ENCODE data around the gene LANCL3. TPM values are rescaled to one million over a fixed set of nuclear protein-coding genes. Genes with fewer than 3 reads are reported as not detected.
A peak's percentile ranks its signal among the peaks of the same experiment; 100 is the strongest.
"Not testable (repeated sequence)": the region's sequence is repeated elsewhere in the genome, so short reads cannot be mapped to it uniquely, and the experiment has no call there.

Gene LANCL3
- 0.02 and 0.28 TPM in 2 replicates for total RNA-seq (ENCODE audit: low replicate concordance)

- H3K4me1 ChIP-seq; H3K27ac ChIP-seq; H3K9me3 ChIP-seq (ENCODE audit: low read depth); H3K9me3 Mint-ChIP-seq; H3K79me2 ChIP-seq (ENCODE audit: low read depth); H3K27me3 Mint-ChIP-seq (ENCODE audit: insufficient read depth, low read depth); H3K27ac Mint-ChIP-seq; H3K36me3 Mint-ChIP-seq; H3K4me1 Mint-ChIP-seq; H3F3A ChIP-seq (ENCODE audit: low read depth); H4K20me1 ChIP-seq (ENCODE audit: low read depth); H3K36me3 ChIP-seq; H3K9ac ChIP-seq: not testable (repeated sequence)
- Histone ChIP-seq H2AFZ (replicated peaks) (peak within 1 kb of the TSS; percentile 92), H3K4me3 (peak within 1 kb of the TSS; percentile 37), H3K27me3 (peaks cover 24% of the 10 kb centered on the region), H3K4me2 (peak within 1 kb of the TSS; percentile 70)
- DNase-seq (ENCODE audit: low spot score), result peak; percentile 5
- peak within 1 kb of the TSS; percentile 81 for H3K4me3 Mint-ChIP-seq
- TF ChIP-seq EZH2 (IDR thresholded peaks at IDR 0.05), result peak; percentile 61
Observed at GRCh38 chrX:37571426-37572107, at the start of gene LANCL3. TSS of gene LANCL3 (plus strand) at chrX:37571661. CDS start at chrX:37571871, 210 bp downstream.

GRCh38 chrX:37523673-37524072, 47.8 kb upstream of the LANCL3 start:
- not testable (repeated sequence) for H3K27ac ChIP-seq; H3K27me3 ChIP-seq; H3K4me1 Mint-ChIP-seq; H3K9ac ChIP-seq; H3K36me3 ChIP-seq; H3K27me3 Mint-ChIP-seq (ENCODE audit: insufficient read depth, low read depth); H4K20me1 ChIP-seq (ENCODE audit: low read depth); H3K9me3 Mint-ChIP-seq; H3K79me2 ChIP-seq (ENCODE audit: low read depth); H3F3A ChIP-seq (ENCODE audit: low read depth); H3K4me3 Mint-ChIP-seq; DNase-seq (ENCODE audit: low spot score); H3K4me1 ChIP-seq; H3K27ac Mint-ChIP-seq; H3K36me3 Mint-ChIP-seq; H3K4me2 ChIP-seq; H3K4me3 ChIP-seq; H2AFZ ChIP-seq (replicated peaks); H3K9me3 ChIP-seq (ENCODE audit: low read depth)

- no peak for TF ChIP-seq EZH2 (IDR thresholded peaks at IDR 0.05)
- TF ChIP-seq CTCF (IDR thresholded peaks at IDR 0.05), result no peak
- TF ChIP-seq EZH2phosphoT487 (IDR thresholded peaks at IDR 0.05), result no peak
- no peak for DNase-seq (ENCODE audit: low spot score)
Observed at GRCh38 chrX:37541991-37542390, 29.5 kb upstream of the LANCL3 start.

GRCh38 chrX:37542791-37543190, 28.7 kb upstream of the LANCL3 start:
- Histone ChIP-seq H3K27ac (no peak overlapping the region), H3F3A (ENCODE audit: low read depth) (no peaks in the 10 kb centered on the region), H2AFZ (replicated peaks) (no peak overlapping the region), H3K36me3 (no peaks in the 10 kb centered on the region), H4K20me1 (ENCODE audit: low read depth) (no peaks in the 10 kb centered on the region), H3K9ac (no peak overlapping the region), H3K27me3 (no peaks in the 10 kb centered on the region), H3K4me3 (no peak overlapping the region), H3K4me1 (no peaks in the 10 kb centered on the region), H3K4me2 (no peak overlapping the region), H3K9me3 (ENCODE audit: low read depth) (no peaks in the 10 kb centered on the region), H3K79me2 (ENCODE audit: low read depth) (no peaks in the 10 kb centered on the region)
- H3K4me3 Mint-ChIP-seq, result no peak overlapping the region
- H3K9me3 Mint-ChIP-seq, result peaks cover 3% of the 10 kb centered on the region
- H3K27ac Mint-ChIP-seq, result no peak overlapping the region
- H3K4me1 Mint-ChIP-seq, result no peaks in the 10 kb centered on the region
- DNase-seq (ENCODE audit: low spot score), result no peak
- no peaks in the 10 kb centered on the region for H3K36me3 Mint-ChIP-seq
- TF ChIP-seq EZH2 (IDR thresholded peaks at IDR 0.05) (no peak), CTCF (IDR thresholded peaks at IDR 0.05) (no peak), EZH2phosphoT487 (IDR thresholded peaks at IDR 0.05) (no peak)
- H3K27me3 Mint-ChIP-seq (ENCODE audit: insufficient read depth, low read depth), result peaks cover 3% of the 10 kb centered on the region

More at GRCh38 chrX:37541991-37542390, 29.5 kb upstream of the LANCL3 start:
- no peaks in the 10 kb centered on the region for H3K36me3 Mint-ChIP-seq
- no peak overlapping the region for H3K27ac Mint-ChIP-seq
- Histone ChIP-seq H3K4me1 (no peaks in the 10 kb centered on the region), H3F3A (ENCODE audit: low read depth) (no peaks in the 10 kb centered on the region), H4K20me1 (ENCODE audit: low read depth) (no peaks in the 10 kb centered on the region), H2AFZ (replicated peaks) (no peak overlapping the region), H3K27me3 (no peaks in the 10 kb centered on the region), H3K4me3 (no peak overlapping the region), H3K27ac (no peak overlapping the region), H3K9ac (no peak overlapping the region), H3K4me2 (no peak overlapping the region), H3K79me2 (ENCODE audit: low read depth) (no peaks in the 10 kb centered on the region), H3K36me3 (no peaks in the 10 kb centered on the region), H3K9me3 (ENCODE audit: low read depth) (no peaks in the 10 kb centered on the region)
- H3K4me3 Mint-ChIP-seq, result no peak overlapping the region
- peaks cover 3% of the 10 kb centered on the region for H3K9me3 Mint-ChIP-seq
- H3K4me1 Mint-ChIP-seq, result no peaks in the 10 kb centered on the region
- H3K27me3 Mint-ChIP-seq (ENCODE audit: insufficient read depth, low read depth), result peaks cover 4% of the 10 kb centered on the region

All from neural progenitor cell (in vitro differentiated cells).